Stimulated activated CD8-positive, alpha-beta memory T cell treated with anti-CD3 and anti-CD28 coated beads, Interleukin-7, amount 100 ng/mL, for 48 hours (primary cell): ENCODE measurements around the gene TMEM232.

Source experiments
- DNase-seq, 2 donors: peaks; one replicate each; pipeline ENCODE4 v3.0.0-alpha.2; 2020; ENCODE audit warnings: low read depth in 1 of 2; ENCODE audit errors: extremely low read depth in 1 of 2

The TMEM232 gene

DNA sequence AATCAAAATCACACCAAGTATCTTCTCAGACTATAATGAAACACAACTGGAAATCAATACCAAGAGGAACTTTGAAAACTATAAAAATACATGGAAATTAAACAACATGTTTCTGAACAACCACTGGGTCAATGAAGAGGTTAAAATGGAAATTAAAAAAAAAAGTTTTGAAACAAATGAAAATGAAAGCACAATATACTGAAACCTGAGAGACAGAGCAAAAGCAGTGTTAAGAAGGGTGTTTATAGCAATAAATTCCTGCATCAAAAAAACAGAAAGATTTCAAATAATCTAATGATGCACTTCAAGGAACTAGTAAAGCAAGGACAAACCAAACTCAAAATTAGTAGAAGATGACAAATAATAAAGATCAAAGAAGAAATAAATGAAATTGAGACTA, 92.0 kb downstream of the TMEM232 start:
- no peak for DNase-seq

- DNase-seq: no peak
Measured at GRCh38 chr5:110631236-110631635, 95.2 kb downstream of the TMEM232 start.

DNA sequence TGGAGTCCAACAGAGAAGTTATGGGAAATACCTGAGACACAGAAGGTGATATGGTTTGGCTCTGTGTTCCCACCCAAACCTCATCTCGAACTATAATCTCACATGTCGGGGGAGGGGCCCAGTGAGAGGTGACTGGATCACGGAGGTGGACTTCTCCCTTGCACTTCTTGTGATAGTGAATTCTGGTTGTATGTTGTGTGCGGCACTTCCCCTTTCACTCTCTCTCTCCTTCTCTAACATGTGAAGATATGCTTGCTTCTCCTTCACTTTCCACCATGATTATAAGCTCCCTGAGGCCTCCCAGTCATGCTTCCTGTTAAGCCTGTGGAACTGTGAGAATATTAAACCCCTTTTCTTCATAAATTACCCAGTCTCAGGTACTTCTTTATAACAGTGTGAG, 96.1 kb downstream of the TMEM232 start:
- DNase-seq: no peak

DNA sequence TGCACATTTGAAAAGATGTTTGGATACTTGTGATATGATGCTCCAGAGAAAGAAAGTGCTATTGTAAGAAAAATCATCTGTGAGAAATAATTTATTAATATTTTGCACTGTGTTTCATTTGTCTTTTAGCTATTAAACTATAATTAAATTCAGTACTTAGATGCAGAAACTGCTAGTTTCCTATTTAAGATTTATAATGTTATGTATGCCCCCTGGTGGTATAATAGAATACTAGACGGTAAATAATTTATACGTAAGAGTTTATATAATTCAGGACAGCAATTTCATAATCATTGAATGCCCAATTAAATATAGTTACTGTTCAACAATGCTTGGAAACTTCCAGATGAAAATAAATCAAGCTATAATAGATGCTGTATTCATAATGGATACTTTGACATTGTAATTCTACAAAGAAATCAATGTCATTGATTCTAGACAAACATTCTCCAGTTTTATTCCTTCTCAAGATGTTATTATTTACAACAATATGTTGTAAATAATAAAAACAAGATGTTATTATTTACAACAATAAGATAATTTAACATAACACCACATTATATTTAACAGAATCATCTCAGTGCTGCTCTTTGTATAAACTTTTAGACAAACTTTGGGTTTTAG, 101.0 kb downstream of the TMEM232 start:
- no peak for DNase-seq

DNA sequence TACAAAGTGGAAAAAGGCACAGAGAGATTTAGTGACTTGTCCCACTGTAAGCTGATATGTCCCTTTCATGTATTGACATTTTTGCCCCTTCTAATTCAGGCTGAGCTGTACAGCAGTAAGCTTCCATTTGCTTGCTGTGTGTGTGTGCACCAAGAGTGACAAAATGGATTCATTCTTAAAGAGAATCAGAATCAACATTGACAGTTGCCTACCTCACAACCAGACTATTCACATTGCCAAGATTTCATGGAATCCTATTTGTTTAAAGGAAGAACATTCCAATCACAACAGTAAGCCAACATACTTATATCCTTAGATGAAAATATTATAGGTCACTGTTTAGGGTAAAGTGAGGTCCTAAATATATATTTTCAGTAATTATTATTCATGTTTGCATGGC, 102.6 kb downstream of the TMEM232 start:
- no peak for DNase-seq

GRCh38 chr5:110618941-110619340, 107.5 kb downstream of the TMEM232 start:
- DNase-seq: no peak

- DNase-seq: no peak
Measured at GRCh38 chr5:110616009-110616408, 110.5 kb downstream of the TMEM232 start.

GRCh38 chr5:110612794-110613247, 113.7 kb downstream of the TMEM232 start:
- DNase-seq: no peak

- DNase-seq: no peak
Measured at GRCh38 chr5:110611817-110612216, 114.7 kb downstream of the TMEM232 start.

GRCh38 chr5:110594866-110595265, 131.6 kb downstream of the TMEM232 start:
- DNase-seq: no peak

- no peak for DNase-seq
Measured at GRCh38 chr5:110590187-110590586, 136.3 kb downstream of the TMEM232 start.

GRCh38 chr5:110588286-110588980, 138.0 kb downstream of the TMEM232 start:
- no peak for DNase-seq

DNA sequence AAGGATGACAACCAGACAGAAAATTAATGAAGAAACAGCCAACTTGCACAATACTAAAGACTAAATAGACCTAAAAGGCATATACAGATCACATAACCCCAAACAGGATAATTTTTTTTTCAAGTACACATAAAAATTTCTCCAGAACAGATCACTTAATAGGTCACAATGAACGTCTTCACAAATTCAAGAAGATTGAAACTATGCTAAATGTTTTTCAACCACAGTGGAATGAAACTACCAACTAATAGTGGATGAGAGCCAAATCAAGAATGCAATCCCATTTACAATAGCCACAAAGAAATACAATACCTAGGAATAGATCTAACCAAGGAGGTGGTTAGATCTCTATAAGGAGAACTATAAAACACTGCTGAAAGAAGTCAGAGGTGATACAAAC, 145.8 kb downstream of the TMEM232 start:
- no peak for DNase-seq

DNA sequence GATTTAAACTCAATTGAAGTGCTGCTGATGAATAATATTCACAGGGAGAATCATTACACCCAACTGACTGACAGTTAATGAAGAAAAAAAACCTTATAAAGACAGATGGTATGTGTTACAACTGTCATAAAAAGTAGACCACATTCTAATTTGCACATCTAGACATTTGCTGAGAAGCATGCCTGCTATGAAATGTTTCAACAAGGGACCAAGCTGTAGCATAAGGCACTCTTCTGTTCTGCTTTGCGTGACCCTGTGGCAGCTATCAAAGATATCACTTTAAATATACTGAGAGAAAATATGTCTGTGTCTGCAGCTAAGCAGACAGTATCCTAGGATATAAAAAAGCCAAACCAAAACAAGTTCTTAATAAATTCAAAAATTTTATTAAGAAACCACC, 153.7 kb downstream of the TMEM232 start:
- no peak for DNase-seq

DNA sequence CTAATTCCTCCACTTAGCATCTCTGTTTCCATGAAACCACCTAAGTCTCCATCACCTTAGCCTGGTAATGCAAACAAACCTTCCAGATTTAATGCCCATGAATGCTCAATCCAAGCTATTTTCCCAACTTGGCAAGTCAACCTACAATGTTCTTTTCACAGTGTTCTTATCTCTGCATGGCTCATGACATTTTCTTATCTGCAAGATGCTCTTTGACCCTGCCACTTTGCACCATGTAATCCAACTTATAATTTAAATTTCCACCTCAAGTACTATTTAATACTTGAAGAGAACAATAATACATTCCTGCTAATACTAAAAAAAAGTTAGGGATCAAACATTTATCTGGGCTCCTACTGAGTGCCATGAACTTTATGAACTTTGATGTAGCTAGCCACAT, 164.3 kb downstream of the TMEM232 start:
- DNase-seq: no peak

- DNase-seq: no peak
Measured at GRCh38 chr5:110561510-110561909, 165.0 kb downstream of the TMEM232 start.

DNA sequence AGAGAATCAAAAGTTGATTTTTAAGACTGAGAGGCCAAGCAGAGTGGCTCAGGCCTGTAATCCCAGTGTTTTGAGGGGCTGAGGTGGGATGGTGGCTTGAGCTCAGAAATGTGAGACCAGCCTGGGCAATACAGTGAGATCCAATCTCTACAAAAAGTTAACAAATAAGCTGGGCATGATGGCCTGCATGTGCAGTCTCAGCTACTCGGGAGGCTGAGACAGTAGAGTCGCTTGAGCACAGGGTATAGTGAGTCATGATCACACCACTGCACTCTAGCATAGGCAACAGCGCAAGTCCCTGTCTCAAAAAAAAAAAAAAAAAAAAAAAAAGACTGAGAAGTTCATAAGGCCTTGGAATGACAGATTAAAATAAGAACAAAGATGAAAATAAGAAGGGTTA, 177.2 kb downstream of the TMEM232 start:
- no peak for DNase-seq

- DNase-seq: no peak
Measured at GRCh38 chr5:110548171-110548570, 178.3 kb downstream of the TMEM232 start.

DNA sequence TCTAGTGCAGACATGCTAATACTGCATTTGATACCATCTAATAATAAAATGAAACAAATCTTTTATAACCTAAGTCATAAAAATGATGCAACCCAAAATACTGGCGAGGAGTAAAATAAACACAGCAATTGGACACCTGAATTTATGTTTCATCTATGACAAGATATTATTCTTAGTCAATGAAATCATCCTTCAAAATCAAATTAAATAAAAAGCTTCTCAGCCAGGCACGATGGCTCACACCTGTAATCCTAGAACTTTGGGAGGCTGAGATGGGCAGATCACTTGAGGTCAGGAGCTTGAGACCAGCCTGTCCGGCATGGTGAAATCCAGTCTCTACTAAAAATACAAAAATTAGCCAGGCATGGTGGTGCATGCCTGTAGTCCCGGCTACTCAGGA, 179.0 kb downstream of the TMEM232 start:
- no peak for DNase-seq

DNA sequence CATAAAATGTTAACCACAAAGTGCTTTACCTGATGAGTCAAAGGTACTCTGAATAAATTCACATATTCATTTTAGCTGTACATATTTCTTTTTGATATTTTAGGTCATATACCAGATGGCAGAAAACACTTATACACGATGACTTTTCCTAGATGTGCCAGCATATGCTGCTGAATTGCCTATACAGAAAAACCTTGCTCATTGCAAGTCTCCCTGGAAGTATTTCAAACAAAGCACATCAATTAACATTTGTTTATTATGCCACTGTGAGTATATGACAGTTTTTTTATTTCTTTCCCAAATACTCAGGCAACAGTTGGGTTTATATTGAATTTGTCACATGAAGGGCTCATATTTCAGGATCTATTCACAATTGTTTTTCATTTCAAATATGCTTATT, 180.8 kb downstream of the TMEM232 start:
- no peak for DNase-seq

GRCh38 chr5:110544603-110545002, 181.9 kb downstream of the TMEM232 start:
- no peak for DNase-seq

DNA sequence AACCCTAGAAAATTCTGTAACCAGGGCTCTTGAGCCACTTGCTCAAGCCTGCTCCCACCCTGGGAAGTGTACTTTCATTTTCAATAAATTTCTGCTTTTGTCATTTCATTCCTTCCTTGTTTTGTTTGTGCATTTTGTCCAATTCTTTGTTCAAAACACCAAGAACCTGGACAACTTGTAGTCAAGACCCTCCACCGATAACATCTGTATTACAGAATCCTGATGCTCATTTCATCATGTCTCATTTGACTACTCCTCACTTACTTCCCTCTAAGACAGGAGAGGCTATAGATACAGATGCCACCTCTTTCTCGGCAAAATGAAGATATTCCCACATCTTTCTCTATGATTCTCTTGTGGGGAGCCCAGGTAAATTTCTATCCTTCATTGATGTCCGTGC, 183.5 kb downstream of the TMEM232 start:
- no peak for DNase-seq
